Endothelial cell of umbilical vein (primary cell): ENCODE data around the gene MSH5. TPM values are rescaled to one million over a fixed set of nuclear protein-coding genes. Genes with fewer than 3 reads are reported as not detected.

Experiments
- BruUV-seq: library from RNA; stranded (reverse); fragments of 400-500 nt; replicated peaks from 2 replicates; lab custom pipeline; 2021; lab: Mats Ljungman, UMichigan
- CTCF ChIA-PET: fragments of 300-600, 350-600 bp; sonication (Branson Sonifier 250); formaldehyde crosslinking; loops from one replicate; lab custom pipeline; 2021; ENCODE audit warnings: antibody characterized with exemption, inconsistent platforms; lab: Charles Lee
- POLR2A ChIA-PET: fragments of 300-600, 350-600 bp; sonication (Branson Sonifier 250); formaldehyde crosslinking; loops from one replicate; lab custom pipeline; 2021; ENCODE audit warnings: antibody characterized with exemption, inconsistent platforms; lab: Charles Lee
- DNase-seq: peaks from one replicate; pipeline ENCODE4 v3.0.0-alpha.2; 2011; ENCODE audit warnings: low read depth, low spot score
- FAIRE-seq: peaks from 2 replicates; lab custom pipeline; 2011; peaks lifted over from hg19 to GRCh38; lab: Jason Lieb, UNC
- H2AFZ ChIP-seq: 2 replicates; pipeline ENCODE4 v1.6.0; 2012; ENCODE audit warnings: low read depth, low read length, control low read depth, inconsistent platforms
- H3K27ac ChIP-seq: 2 replicates; pipeline ENCODE4 v1.5.1; 2011; ENCODE audit warnings: low read depth, mild to moderate bottlenecking, control low read depth, low read length, moderate library complexity; ENCODE audit not compliant: insufficient read depth
- H3K27me3 ChIP-seq, 2 experiments: 2 replicates each; pipeline versions ENCODE4 v1.6.0 to v1.6.1; 2011; ENCODE audit warnings: low read length in 2 of 2, mixed read lengths in 1 of 2; ENCODE audit not compliant: control insufficient read depth in 2 of 2, insufficient read depth in 2 of 2
- H3K36me3 ChIP-seq, 2 experiments: 2 replicates in 1 of 2; 3 replicates in 1 of 2; pipeline ENCODE4 v1.5.1; 2011; ENCODE audit warnings: low read length in 2 of 2, mild to moderate bottlenecking in 1 of 2, moderate library complexity in 1 of 2; ENCODE audit not compliant: control insufficient read depth in 2 of 2, insufficient read depth in 2 of 2; ENCODE audit errors: extremely low read depth in 1 of 2
- H3K4me1 ChIP-seq: 3 replicates; pipeline ENCODE4 v1.5.1; 2011; ENCODE audit warnings: mild to moderate bottlenecking, low read length; ENCODE audit not compliant: control insufficient read depth, insufficient read depth; ENCODE audit errors: extremely low read depth
- H3K4me2 ChIP-seq: 2 replicates; pipeline ENCODE4 v1.6.1; 2011; ENCODE audit warnings: low read length, control low read depth, mixed read lengths; ENCODE audit not compliant: insufficient read depth
- H3K4me3 ChIP-seq, 3 experiments: fragments of 200-600 bp in 1 of 3; sonication (generic), shearing (Covaris generic) in 1 of 3; replicated peaks in 1 of 3; 2 replicates each; pipeline ENCODE4 v1.5.1; 2011 to 2016; ENCODE audit warnings: control low read depth in 3 of 3, low read length in 3 of 3, mild to moderate bottlenecking in 2 of 3, inconsistent platforms in 1 of 3, low read depth in 1 of 3, moderate library complexity in 1 of 3; ENCODE audit not compliant: insufficient read depth in 1 of 3
- H3K79me2 ChIP-seq: 2 replicates; pipeline ENCODE4 v1.6.0; 2012; ENCODE audit warnings: low read length, inconsistent platforms; ENCODE audit not compliant: control insufficient read depth, insufficient read depth
- H3K9ac ChIP-seq: replicated peaks from 2 replicates; pipeline ENCODE3; 2011; ENCODE audit warnings: low read length, control low read depth; ENCODE audit not compliant: insufficient read depth; ENCODE audit errors: extremely low read depth
- H3K9me1 ChIP-seq: replicated peaks from 3 replicates; pipeline ENCODE4 v1.6.0; 2011; ENCODE audit warnings: mild to moderate bottlenecking, low read length; ENCODE audit not compliant: control insufficient read depth, insufficient read depth; ENCODE audit errors: extremely low read depth
- H3K9me3 ChIP-seq: replicated peaks from 2 replicates; pipeline ENCODE4 v1.5.1; 2012; ENCODE audit warnings: low read length, inconsistent platforms; ENCODE audit not compliant: control insufficient read depth, insufficient read depth
- H4K20me1 ChIP-seq: replicated peaks from 2 replicates; pipeline ENCODE3; 2011; ENCODE audit warnings: mild to moderate bottlenecking, low read length; ENCODE audit not compliant: control insufficient read depth, insufficient read depth; ENCODE audit errors: extremely low read depth
- GATA2 ChIP-seq: IDR thresholded peaks from 2 replicates; pipeline ENCODE4 v1.7.0; 2011; ENCODE audit warnings: low read depth, mild to moderate bottlenecking, moderate library complexity, mixed read lengths, low read length; ENCODE audit not compliant: insufficient read length, insufficient read depth
- MYC ChIP-seq: IDR thresholded peaks from one replicate; pipeline ENCODE4 v1.6.1; 2011; ENCODE audit warnings: mild to moderate bottlenecking, low read depth, low read length
- dilution Hi-C: fragments of 300-500 bp; cut with MboI; formaldehyde crosslinking; loops from one replicate; pipeline ENCODE4 v1.15.0; 2019; ENCODE audit warnings: low sequenced_read_pairs; ENCODE audit not compliant: extremely low pct_ligation_motif_present
- intact Hi-C: fragments of 100-400 bp; cut with micrococcal nuclease; formaldehyde crosslinking; loops from one replicate; pipeline ENCODE4 v1.10.0; 2022
- polyA plus RNA-seq, 4 experiments: library from polyadenylated mRNA; depleted of rRNA in 3 of 4; stranded (reverse) in 3 of 4; unstranded in 1 of 4; fragments of >200 nt; gene quantifications; 2 replicates each; pipeline versions ENCODE4 v1.2.1 to v1.2.3, GENCODE V29; 2011 to 2012; ENCODE audit warnings: missing spikeins in 1 of 4
- total RNA-seq: library from RNA; stranded (reverse); gene quantifications from 2 replicates; pipeline ENCODE4 v1.2.3, GENCODE V29; 2021
- TF ChIP-seq, protein P1 (sequence below): IDR thresholded peaks from 2 replicates; pipeline ENCODE4 v1.6.1; 2011; ENCODE audit not compliant: insufficient read depth, insufficient read length
- TF ChIP-seq, protein P2 (sequence below), 2 donors: IDR thresholded peaks; 1 replicate in 1 of 2; 2 replicates in 1 of 2; pipeline ENCODE4 v1.5.1; 2011; ENCODE audit warnings: low read length in 2 of 2, mild to moderate bottlenecking in 2 of 2, moderate library complexity in 2 of 2, control low read depth in 1 of 2, inconsistent platforms in 1 of 2, low read depth in 1 of 2; ENCODE audit not compliant: insufficient read depth in 1 of 2; ENCODE audit errors: extremely low read depth in 1 of 2

The MSH5 gene
- total and polyA plus RNA-seq, 2 donors (not counting 3 experiments of a cell fraction or from before 2014, with no cell fraction given): 27.1 to 43.8 TPM

DNA sequence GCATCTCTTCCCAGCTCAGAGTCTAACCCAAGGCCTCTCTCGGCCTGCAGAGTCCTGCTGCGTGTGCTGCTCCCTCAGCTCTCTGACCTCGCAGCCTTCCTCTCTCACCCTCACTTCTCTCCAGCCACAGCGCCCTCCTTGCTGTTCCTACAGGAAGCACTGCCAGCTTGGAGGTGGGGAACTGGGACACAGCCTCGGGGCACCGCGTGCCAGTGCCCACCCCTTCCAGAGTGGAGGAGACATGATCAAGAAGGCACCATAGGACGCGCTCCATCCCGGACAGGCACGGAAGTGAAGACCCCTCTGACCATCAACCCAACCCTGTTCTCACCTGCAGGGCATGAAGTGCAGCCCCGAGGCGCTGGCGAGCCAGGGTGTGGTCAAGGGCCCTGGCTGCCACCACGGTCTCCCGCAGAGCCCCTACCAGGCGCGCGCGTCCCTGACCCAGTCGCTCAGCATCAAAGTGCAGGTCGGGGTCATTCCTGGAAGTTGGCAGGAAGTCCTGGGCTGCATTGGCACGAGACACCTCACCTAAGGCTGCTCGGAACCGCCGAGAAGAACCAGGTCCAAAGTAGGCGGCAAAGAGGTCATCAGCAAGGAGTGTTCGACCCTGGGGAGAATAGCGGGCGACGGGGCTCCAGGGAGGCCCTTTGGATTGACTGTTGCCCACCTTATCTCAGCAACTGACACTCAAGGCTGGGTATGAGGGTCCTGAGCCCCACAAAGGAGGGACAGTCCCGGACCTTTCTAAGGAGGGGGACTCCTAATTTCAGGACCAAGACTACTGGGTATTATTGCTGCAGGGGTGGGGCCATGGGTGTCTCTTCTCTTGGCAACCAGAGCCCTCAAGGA is 36.1 kb downstream of the MSH5 start:
- ChIA-PET CTCF (interaction anchor here (4.2 to 6.6 kb wide), 2 partner anchors 16 to 55 kb away, joined by 61 to 71 read pairs; no protein-coding TSS in a partner anchor), POLR2A (no interaction called here)
- intact Hi-C loops (no loop called here), dilution Hi-C loops (no loop called here)
- Histone ChIP-seq H3K4me3 (no peak overlapping the region), H3K9ac (no peak overlapping the region), H3K27ac (no peak overlapping the region), H3K4me2 (no peak overlapping the region), H3K9me3 (no peaks in the 10 kb centered on the region), H4K20me1 (no peaks in the 10 kb centered on the region), H3K4me1 (peaks cover 4% of the 10 kb centered on the region), H3K9me1 (no peaks in the 10 kb centered on the region), H3K27me3 (no peaks in the 10 kb centered on the region), H3K36me3 (peaks cover 0 to 20% of the 10 kb centered on the region in 2 experiments), H2AFZ (no peak overlapping the region), H3K79me2 (no peaks in the 10 kb centered on the region)
- FAIRE-seq (no peak), DNase-seq (no peak)
- BruUV-seq: no TSS peak
- TF ChIP-seq GATA2 (no peak), MYC (no peak)
- TF ChIP-seq, protein P1, sequence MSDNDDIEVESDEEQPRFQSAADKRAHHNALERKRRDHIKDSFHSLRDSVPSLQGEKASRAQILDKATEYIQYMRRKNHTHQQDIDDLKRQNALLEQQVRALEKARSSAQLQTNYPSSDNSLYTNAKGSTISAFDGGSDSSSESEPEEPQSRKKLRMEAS: no peak
- TF ChIP-seq, protein P2, sequence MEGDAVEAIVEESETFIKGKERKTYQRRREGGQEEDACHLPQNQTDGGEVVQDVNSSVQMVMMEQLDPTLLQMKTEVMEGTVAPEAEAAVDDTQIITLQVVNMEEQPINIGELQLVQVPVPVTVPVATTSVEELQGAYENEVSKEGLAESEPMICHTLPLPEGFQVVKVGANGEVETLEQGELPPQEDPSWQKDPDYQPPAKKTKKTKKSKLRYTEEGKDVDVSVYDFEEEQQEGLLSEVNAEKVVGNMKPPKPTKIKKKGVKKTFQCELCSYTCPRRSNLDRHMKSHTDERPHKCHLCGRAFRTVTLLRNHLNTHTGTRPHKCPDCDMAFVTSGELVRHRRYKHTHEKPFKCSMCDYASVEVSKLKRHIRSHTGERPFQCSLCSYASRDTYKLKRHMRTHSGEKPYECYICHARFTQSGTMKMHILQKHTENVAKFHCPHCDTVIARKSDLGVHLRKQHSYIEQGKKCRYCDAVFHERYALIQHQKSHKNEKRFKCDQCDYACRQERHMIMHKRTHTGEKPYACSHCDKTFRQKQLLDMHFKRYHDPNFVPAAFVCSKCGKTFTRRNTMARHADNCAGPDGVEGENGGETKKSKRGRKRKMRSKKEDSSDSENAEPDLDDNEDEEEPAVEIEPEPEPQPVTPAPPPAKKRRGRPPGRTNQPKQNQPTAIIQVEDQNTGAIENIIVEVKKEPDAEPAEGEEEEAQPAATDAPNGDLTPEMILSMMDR (IDR thresholded peaks at IDR 0.05; ENCODE audit: extremely low read depth in 1 of 2, insufficient read depth in 1 of 2, low read depth in 1 of 2, low read length in 2 of 2): no peak
